ENCODE measurements around the gene CDHR2. TPM values are rescaled to one million over a fixed set of nuclear protein-coding genes. Genes with fewer than 3 reads are reported as not detected.

CDHR2 gene
- total and polyA plus RNA-seq, 2 donors from 2014 or later = 4.2 to 8.0 TPM

DNA sequence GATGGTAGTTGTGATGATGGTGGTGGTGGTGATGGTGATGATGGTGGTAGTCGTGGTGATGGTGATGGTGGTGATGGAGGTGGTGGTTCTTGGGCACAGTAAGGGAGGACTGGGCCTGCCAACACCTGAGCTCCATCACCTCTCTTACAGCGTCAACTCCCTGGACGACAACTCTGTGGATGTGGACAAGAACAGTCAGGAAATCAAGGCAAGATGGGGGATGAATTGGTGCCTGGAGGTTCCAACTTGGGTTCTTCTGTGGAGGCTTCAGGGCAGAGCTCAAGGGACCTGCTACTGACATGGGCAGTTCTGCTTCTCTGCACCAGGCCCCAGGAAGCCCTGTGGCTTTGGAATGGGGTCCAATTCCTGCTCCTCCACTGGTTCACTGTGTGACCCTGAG, 43.4 kb downstream of the CDHR2 start:
- no peak for DNase-seq
- intact Hi-C loops (cut with DNase I) = no loop called here
- H3K27me3 ChIP-seq (ENCODE audit: control insufficient read depth, insufficient read depth, low read length) = no peaks in the 10 kb centered on the region
- peaks cover 0 to 4% (median 0%) of the 10 kb centered on the region in 3 donors for H3K4me1 ChIP-seq (ENCODE audit: control insufficient read depth in 2 of 3, insufficient read depth in 2 of 3, low read depth in 1 of 3, low read length in 3 of 3)
- no peak overlapping the region for H3K9ac ChIP-seq (ENCODE audit: low read length in 3 of 3)
- H3K9me3 ChIP-seq (ENCODE audit: control insufficient read depth in 2 of 3, insufficient read depth in 1 of 3, low read length in 3 of 3) = peaks cover 0 to 3% (median 0%) of the 10 kb centered on the region in 3 donors
- H3K36me3 ChIP-seq (ENCODE audit: control insufficient read depth in 2 of 3, insufficient read depth in 3 of 3, low read length in 3 of 3) = no peaks in the 10 kb centered on the region
- no peak for FAIRE-seq
- no peak overlapping the region for H3K4me3 ChIP-seq (ENCODE audit: low read length in 3 of 3)
- TF ChIP-seq CTCF (IDR thresholded peaks at IDR 0.05; ENCODE audit: borderline replicate concordance, extremely low read depth, insufficient read depth) = no peak
- no peak overlapping the region for H3K27ac ChIP-seq (ENCODE audit: low read depth in 2 of 2, low read length in 2 of 2)

DNA sequence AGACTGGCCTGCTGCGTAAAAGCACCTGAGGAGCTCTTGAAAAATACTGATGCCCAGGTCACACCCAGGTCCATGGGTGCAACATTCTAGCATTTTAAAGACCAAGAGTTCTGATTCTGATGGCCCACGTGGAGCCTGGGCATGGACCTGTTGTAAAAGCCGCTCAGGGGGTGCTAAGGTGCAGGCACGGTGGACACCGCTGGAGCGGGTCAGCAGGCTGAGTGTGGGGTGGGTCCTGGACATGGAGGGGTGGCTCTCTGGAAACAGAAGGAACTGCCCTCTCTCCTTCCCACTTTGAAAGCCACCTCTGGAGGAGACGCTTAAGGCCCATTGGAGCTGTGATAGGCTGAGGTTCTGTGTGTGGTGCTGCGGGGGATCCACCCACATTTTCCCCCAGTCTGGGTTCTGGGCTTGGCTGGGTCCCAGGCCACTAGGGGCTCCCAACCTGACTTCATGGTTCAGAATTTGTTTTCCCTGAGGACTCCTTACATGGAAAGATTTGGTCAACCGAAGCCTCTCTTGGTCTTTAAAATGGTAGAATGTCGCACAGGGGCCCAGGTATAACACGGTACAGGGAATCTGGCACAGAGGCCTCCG, 44.2 kb downstream of the CDHR2 start:
- Histone ChIP-seq H3K9ac (ENCODE audit: low read length in 3 of 3) (no peak overlapping the region), H3K4me3 (ENCODE audit: low read length in 3 of 3) (no peak overlapping the region), H3K36me3 (ENCODE audit: control insufficient read depth in 2 of 3, insufficient read depth in 3 of 3, low read length in 3 of 3) (no peaks in the 10 kb centered on the region), H3K4me1 (ENCODE audit: control insufficient read depth in 2 of 3, insufficient read depth in 2 of 3, low read depth in 1 of 3, low read length in 3 of 3) (peaks cover 0 to 4% (median 0%) of the 10 kb centered on the region in 3 donors), H3K27me3 (ENCODE audit: control insufficient read depth, insufficient read depth, low read length) (no peaks in the 10 kb centered on the region), H3K9me3 (ENCODE audit: control insufficient read depth in 2 of 3, insufficient read depth in 1 of 3, low read length in 3 of 3) (peaks cover 0 to 3% (median 0%) of the 10 kb centered on the region in 3 donors), H3K27ac (ENCODE audit: low read depth in 2 of 2, low read length in 2 of 2) (no peak overlapping the region)
- intact Hi-C loops (cut with DNase I) = no loop called here
- no peak for FAIRE-seq
- TF ChIP-seq CTCF (IDR thresholded peaks at IDR 0.05; ENCODE audit: borderline replicate concordance, extremely low read depth, insufficient read depth) = no peak
- DNase-seq = no peak

- no peak overlapping the region for H3K27ac ChIP-seq (ENCODE audit: low read depth in 2 of 2, low read length in 2 of 2)
- no peak for DNase-seq
- H3K27me3 ChIP-seq (ENCODE audit: control insufficient read depth, insufficient read depth, low read length) = no peaks in the 10 kb centered on the region
- no peaks in the 10 kb centered on the region for H3K36me3 ChIP-seq (ENCODE audit: control insufficient read depth in 2 of 3, insufficient read depth in 3 of 3, low read length in 3 of 3)
- no peak overlapping the region for H3K9ac ChIP-seq (ENCODE audit: low read length in 3 of 3)
- no peak for TF ChIP-seq CTCF (IDR thresholded peaks at IDR 0.05; ENCODE audit: borderline replicate concordance, extremely low read depth, insufficient read depth)
- peaks cover 0 to 3% (median 0%) of the 10 kb centered on the region in 3 donors for H3K9me3 ChIP-seq (ENCODE audit: control insufficient read depth in 2 of 3, insufficient read depth in 1 of 3, low read length in 3 of 3)
- intact Hi-C loops (cut with DNase I) = no loop called here
- H3K4me1 ChIP-seq (ENCODE audit: control insufficient read depth in 2 of 3, insufficient read depth in 2 of 3, low read depth in 1 of 3, low read length in 3 of 3) = peaks cover 0 to 4% (median 0%) of the 10 kb centered on the region in 3 donors
- FAIRE-seq = no peak
- no peak overlapping the region for H3K4me3 ChIP-seq (ENCODE audit: low read length in 3 of 3)
These were observed 45.4 kb downstream of the CDHR2 start for GRCh38 chr5:176594554-176594953.
